Bronchial epithelial cell (primary cell): Measurements from ENCODE around the gene HMMR. TPM values are rescaled to one million over a fixed set of nuclear protein-coding genes. Genes with fewer than 3 reads are reported as not detected.

Source experiments
- DNase-seq: peaks from one replicate; pipeline ENCODE4 v3.0.0-alpha.2; 2010; ENCODE audit warnings: low read depth
- FAIRE-seq: peaks from 2 replicates; lab custom pipeline; 2011; peaks lifted over from hg19 to GRCh38; lab: Jason Lieb, UNC
- H3K27me3 ChIP-seq: 2 replicates; pipeline ENCODE4 v1.5.1; 2011; ENCODE audit warnings: low read length; ENCODE audit not compliant: control insufficient read depth, insufficient read depth
- H3K36me3 ChIP-seq: 2 replicates; pipeline ENCODE4 v1.5.1; 2011; ENCODE audit warnings: low read length; ENCODE audit not compliant: control insufficient read depth, insufficient read depth
- H3K4me3 ChIP-seq: 2 replicates; pipeline ENCODE4 v1.5.1; 2011; ENCODE audit warnings: mild to moderate bottlenecking, low read depth, low read length, control low read depth
- total RNA-seq: library from RNA; depleted of rRNA; stranded (reverse); fragments of >200 nt; gene quantifications from 2 replicates; pipeline ENCODE4 v1.2.1, GENCODE V29; 2014
- TF ChIP-seq, protein P1 (sequence below): IDR thresholded peaks from 2 replicates; pipeline ENCODE4 v1.5.1; 2011; ENCODE audit warnings: mild to moderate bottlenecking, moderate library complexity, low read length, control low read depth, inconsistent platforms; ENCODE audit not compliant: insufficient read depth, severe bottlenecking

The HMMR gene
- total RNA-seq, 1 donor from 2014 or later = 0.53 TPM

DNA sequence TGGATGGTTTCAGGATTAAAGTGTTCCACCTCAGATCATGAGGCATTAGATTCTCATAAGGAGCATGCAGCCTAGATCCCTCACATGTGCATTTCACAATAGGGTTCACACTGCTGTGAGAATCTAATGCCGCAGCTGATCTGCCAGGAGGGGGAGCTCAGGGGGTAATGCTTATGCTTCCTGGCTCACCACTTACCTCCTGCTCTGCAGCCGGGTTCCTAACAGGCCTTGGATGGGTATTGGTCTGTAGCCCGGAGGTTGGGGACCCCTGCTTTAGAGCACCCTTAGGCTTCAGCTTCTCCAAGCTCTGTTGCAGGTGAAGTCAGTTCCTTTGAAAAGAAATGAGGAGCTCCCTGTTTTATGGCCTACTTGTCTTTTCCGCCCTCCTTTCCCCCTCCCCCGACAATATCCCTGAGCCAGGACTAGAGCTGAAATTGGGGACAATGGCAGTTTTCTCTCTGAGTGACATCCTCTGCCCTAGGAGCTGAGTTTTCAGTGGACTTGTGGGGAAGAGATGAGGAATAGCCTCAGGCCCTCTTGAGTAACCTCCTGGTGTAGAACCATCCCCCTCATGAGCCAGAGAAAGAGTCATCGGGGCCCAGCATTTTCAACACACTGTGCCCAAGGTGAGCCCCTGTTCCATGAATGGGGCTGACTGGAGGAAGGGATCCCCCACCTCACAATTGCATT is 28.8 kb downstream of the HMMR start:
- Histone ChIP-seq H3K4me3 (no peak overlapping the region), H3K36me3 (no peaks in the 10 kb centered on the region), H3K27me3 (no peaks in the 10 kb centered on the region)
- FAIRE-seq (no peak), DNase-seq (peak; percentile 52)
- TF ChIP-seq, protein P1, sequence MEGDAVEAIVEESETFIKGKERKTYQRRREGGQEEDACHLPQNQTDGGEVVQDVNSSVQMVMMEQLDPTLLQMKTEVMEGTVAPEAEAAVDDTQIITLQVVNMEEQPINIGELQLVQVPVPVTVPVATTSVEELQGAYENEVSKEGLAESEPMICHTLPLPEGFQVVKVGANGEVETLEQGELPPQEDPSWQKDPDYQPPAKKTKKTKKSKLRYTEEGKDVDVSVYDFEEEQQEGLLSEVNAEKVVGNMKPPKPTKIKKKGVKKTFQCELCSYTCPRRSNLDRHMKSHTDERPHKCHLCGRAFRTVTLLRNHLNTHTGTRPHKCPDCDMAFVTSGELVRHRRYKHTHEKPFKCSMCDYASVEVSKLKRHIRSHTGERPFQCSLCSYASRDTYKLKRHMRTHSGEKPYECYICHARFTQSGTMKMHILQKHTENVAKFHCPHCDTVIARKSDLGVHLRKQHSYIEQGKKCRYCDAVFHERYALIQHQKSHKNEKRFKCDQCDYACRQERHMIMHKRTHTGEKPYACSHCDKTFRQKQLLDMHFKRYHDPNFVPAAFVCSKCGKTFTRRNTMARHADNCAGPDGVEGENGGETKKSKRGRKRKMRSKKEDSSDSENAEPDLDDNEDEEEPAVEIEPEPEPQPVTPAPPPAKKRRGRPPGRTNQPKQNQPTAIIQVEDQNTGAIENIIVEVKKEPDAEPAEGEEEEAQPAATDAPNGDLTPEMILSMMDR = peak; percentile 27

DNA sequence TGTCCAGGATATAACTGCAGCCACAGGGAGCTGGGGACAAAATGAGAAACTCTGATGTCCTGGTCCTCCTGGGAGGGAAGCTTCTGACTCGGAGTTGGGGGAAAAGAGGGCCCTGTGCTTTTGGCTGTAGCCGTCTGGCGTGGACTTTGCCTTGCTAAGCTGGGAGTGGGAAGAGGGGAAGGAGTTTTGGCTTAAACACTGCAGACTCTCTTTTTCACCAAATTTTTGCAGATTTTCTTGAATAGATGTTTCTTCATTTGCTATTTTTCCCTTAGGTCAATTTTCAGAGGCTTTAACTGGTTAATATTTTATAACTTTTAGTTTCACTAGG is 29.3 kb downstream of the HMMR start:
- Histone ChIP-seq H3K4me3 (no peak overlapping the region), H3K27me3 (no peaks in the 10 kb centered on the region), H3K36me3 (no peaks in the 10 kb centered on the region)
- TF ChIP-seq, protein P1 = no peak
- DNase-seq (no peak), FAIRE-seq (no peak)

DNA sequence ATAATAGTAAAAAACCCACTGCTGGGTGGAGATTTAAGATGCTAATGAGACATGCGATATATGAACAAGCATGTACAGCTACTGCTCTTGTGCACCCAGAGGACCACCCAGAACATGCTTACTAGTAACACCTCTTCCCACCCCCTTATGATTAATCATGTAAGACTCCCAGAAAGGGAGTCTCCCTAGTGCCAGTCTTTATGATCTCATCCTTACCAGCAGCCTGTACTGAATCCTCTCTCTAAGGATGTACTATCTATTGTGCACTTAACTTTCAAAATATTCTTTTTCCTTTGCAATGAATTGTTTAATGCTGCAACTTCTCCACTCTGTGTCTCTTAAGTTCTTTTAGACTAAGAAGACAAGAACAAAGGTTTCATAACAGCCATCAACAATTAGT is 35.9 kb downstream of the HMMR start:
- DNase-seq (peak; percentile 67), FAIRE-seq (no peak)
- TF ChIP-seq, protein P1 = no peak
- Histone ChIP-seq H3K27me3 (no peaks in the 10 kb centered on the region), H3K36me3 (no peaks in the 10 kb centered on the region), H3K4me3 (no peak overlapping the region)

DNA sequence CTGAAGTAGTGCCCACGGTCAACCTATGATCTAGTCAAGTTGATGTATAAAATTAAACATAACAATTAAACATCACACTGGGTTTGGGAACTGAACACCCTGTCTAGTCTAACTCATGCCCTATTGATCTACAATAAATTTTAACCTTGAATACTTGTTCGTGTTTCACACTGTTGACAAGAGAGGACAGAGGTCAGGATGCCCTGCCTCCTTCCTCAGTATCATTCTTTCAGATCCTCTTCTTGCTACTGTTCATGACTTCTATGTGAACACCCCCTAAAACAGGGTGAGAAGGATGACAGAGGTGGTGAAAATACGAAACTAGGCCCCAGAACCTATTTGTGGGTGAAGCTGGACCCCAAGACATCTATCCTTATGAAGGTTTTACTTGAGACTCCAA is 36.9 kb downstream of the HMMR start:
- DNase-seq (no peak), FAIRE-seq (no peak)

DNA sequence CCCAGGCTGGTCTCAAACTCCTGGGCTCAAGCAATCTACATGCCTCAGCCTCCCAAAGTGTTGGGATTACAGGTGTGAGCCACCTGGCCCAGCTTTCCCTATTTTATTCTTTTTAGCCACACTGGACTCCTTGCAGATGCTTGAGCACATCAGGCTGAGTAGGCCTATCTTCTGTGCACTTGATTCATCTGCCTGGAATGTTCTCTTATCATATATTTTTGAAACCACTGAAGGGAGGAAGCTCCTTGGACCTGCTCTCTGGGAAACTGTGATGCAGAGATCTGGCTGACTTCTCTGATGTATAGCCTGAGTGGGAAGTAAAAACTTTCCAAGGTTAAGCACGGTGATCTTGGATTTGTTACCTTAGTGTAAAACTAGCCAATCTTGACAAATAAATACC is 38.5 kb downstream of the HMMR start:
- H3K27me3 ChIP-seq = no peaks in the 10 kb centered on the region
- no peaks in the 10 kb centered on the region for H3K36me3 ChIP-seq
- DNase-seq (peak; percentile 57), FAIRE-seq (no peak)
- TF ChIP-seq, protein P1 = no peak
- H3K4me3 ChIP-seq = no peak overlapping the region

More for the DNA sequence above, 36.9 kb downstream of the HMMR start:
- Histone ChIP-seq H3K36me3 (no peaks in the 10 kb centered on the region), H3K4me3 (no peak overlapping the region), H3K27me3 (no peaks in the 10 kb centered on the region)
- TF ChIP-seq, protein P1 = no peak

DNA sequence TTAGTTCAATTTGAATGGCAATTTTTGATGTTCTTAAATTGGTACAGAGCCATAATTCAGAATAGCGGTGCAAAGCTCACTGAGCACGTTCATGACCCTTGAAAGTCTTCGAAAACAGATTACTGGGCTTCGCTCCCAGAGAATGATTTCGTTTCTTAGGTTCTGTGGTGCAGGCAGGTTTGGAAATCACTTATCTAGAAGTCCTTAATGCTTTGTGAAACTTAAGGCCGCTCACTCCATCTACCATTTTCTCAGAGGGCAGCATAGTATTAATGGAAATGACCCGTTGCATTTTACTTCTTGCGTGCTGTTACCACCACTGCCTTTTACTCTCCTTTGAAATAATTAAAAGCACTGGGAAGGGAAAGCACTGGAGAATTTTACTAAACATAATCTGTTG is 42.1 kb downstream of the HMMR start:
- DNase-seq = no peak
- Histone ChIP-seq H3K36me3 (no peaks in the 10 kb centered on the region), H3K4me3 (no peak overlapping the region), H3K27me3 (no peaks in the 10 kb centered on the region)
- TF ChIP-seq, protein P1 = no peak
- no peak for FAIRE-seq
